OCI-LY3 (cell line): ENCODE data around the gene DCLK1.

Experiments
- CTCF ChIP-seq: fragments of 200-600, 300-600 bp; sonication (generic); IDR thresholded peaks from 2 replicates; pipeline ENCODE4 v1.5.1; 2014; ENCODE audit warnings: antibody characterized with exemption, low read length, low read depth
- EZH2phosphoT487 ChIP-seq: fragments of 200-600 bp; shearing (Covaris generic); IDR thresholded peaks from 2 replicates; pipeline ENCODE4 v1.6.1; 2018; ENCODE audit warnings: antibody characterized with exemption, mixed run types, low read depth

- TF ChIP-seq CTCF (no peak), EZH2phosphoT487 (no peak)
These were observed 495 bp downstream of the DCLK1 start for GRCh38 chr13:36130552-36131221.
